Hair follicular keratinocyte (primary cell): ENCODE results near the gene ALKBH5. TPM values are rescaled to one million over a fixed set of nuclear protein-coding genes. Genes with fewer than 3 reads are reported as not detected.

Experiments used
- total RNA-seq: library from RNA; depleted of rRNA; stranded (reverse); fragments of >200 nt; gene quantifications from 2 replicates; pipeline ENCODE4 v1.2.3, GENCODE V29; 2015

ALKBH5 gene
- total RNA-seq: 77.3 and 88.1 TPM in 2 replicates

GRCh38 chr17:18183334-18184142, at the start of gene ALKBH5:
ALKBH5 (plus strand) TSS chr17:18183828; CDS start chr17:18184244, 416 bp downstream.

GRCh38 chr17:18225121-18225641, 41.6 kb downstream of the ALKBH5 start, which contains the start of gene LLGL1:
LLGL1 (plus strand) TSS chr17:18225635; CDS start chr17:18225683, 48 bp downstream.

GRCh38 chr17:18258356-18259038, 74.9 kb downstream of the ALKBH5 start, which contains the start of gene FLII:
FLII (minus strand) TSS chr17:18258738; CDS start chr17:18258690, 48 bp downstream.

Other genes with a start within 250 kb of the ALKBH5 start
- 23.3 and 25.3 TPM in 2 replicates for gene TOM1L2, start 211.4 kb upstream of the ALKBH5 start, total RNA-seq
- 0.15 and 0.55 TPM in 2 replicates for gene DRC3, start 211.0 kb upstream of the ALKBH5 start, total RNA-seq
- 15.5 and 15.8 TPM in 2 replicates for gene ATPAF2, start 144.7 kb upstream of the ALKBH5 start, total RNA-seq
- gene GID4, start 144.4 kb upstream of the ALKBH5 start, total RNA-seq: 10.8 and 15.9 TPM in 2 replicates
- gene DRG2, start 95.9 kb upstream of the ALKBH5 start, total RNA-seq: 39.2 and 55.4 TPM in 2 replicates
- gene MYO15A, start 75.1 kb upstream of the ALKBH5 start, total RNA-seq: 0.38 and 1.6 TPM in 2 replicates
- gene LLGL1, start 41.8 kb downstream of the ALKBH5 start, total RNA-seq: 41.0 and 46.0 TPM in 2 replicates
- gene FLII, start 74.9 kb downstream of the ALKBH5 start, total RNA-seq: 378 and 446 TPM in 2 replicates
- gene MIEF2, start 76.8 kb downstream of the ALKBH5 start, total RNA-seq: 6.8 and 9.4 TPM in 2 replicates
- gene TOP3A, start 131.2 kb downstream of the ALKBH5 start, total RNA-seq: 22.4 and 22.8 TPM in 2 replicates
- gene SMCR8, start 131.5 kb downstream of the ALKBH5 start, total RNA-seq: 6.4 and 8.8 TPM in 2 replicates
- gene SHMT1, start 179.7 kb downstream of the ALKBH5 start, total RNA-seq: 17.9 and 47.7 TPM in 2 replicates
- 0.04 TPM in 1 of 2 replicates, not detected in the other for gene EVPLL, start 193.9 kb downstream of the ALKBH5 start, total RNA-seq